Mucosa of descending colon (tissue), 3 donors: ENCODE results near the gene GREB1. TPM values are rescaled to one million over a fixed set of nuclear protein-coding genes. Genes with fewer than 3 reads are reported as not detected.
A peak's percentile ranks its signal among the peaks of the same experiment; 100 is the strongest.

Experiments used
- ATAC-seq: fragments of 200-7000 bp; cut with Tn5 transposase; one replicate; pipeline ENCODE4 v1.9.1; 2020; ENCODE audit warnings: mild to moderate bottlenecking, moderate library complexity
- DNase-seq, 3 donors: peaks; one replicate each; pipeline ENCODE4 v3.0.0-alpha.2; 2020
- H3K36me3 ChIP-seq: fragments of 200-600 bp; one replicate; pipeline ENCODE4 v1.8.0; 2021; ENCODE audit warnings: low read depth, mild to moderate bottlenecking
- H3K4me1 ChIP-seq: fragments of 200-600 bp; one replicate; pipeline ENCODE4 v1.8.0; 2021; ENCODE audit warnings: low read depth, mild to moderate bottlenecking
- H3K4me3 ChIP-seq: fragments of 200-600 bp; one replicate; pipeline ENCODE4 v1.8.0; 2021; ENCODE audit warnings: mild to moderate bottlenecking
- H3K9me3 ChIP-seq: fragments of 200-600 bp; one replicate; pipeline ENCODE4 v1.8.0; 2021; ENCODE audit warnings: mild to moderate bottlenecking
- CTCF ChIP-seq: fragments of 200-600 bp; IDR thresholded peaks from one replicate; pipeline ENCODE4 v1.8.0; 2022; ENCODE audit warnings: antibody characterized with exemption, mild to moderate bottlenecking
- intact Hi-C, 2 donors: fragments of 100-400 bp; cut with DNase I in 1 of 2; cut with micrococcal nuclease in 1 of 2; formaldehyde crosslinking; loops; one replicate each; pipeline versions ENCODE4 v1.11.0 to v1.11.1; 2022; cut with DNase I, micrococcal nuclease
- total RNA-seq, 3 donors: library from RNA; stranded (reverse); fragmentation: NEBNext Ultra II Directional in 2 of 3; extraction: Animal tissue kit (Norgen Biotek cat#: 25700) in 2 of 3; gene quantifications; one replicate each; pipeline versions ENCODE4 v1.2.1 to v1.2.4, GENCODE V29; 2021 to 2023
- donor health status: DM: no; HTN: no; CAD: no; lungs with moderate emphysema.
- donor health status: DM: no; HTN: no; CAD: no.
- donor health status: DM: no; HTN: yes; CAD: no.

Gene GREB1
- total RNA-seq, 3 donors from 2014 or later: 1.4 to 2.5 (median 1.6) TPM

GRCh38 chr2:11677136-11678055 is 143.6 kb downstream of the GREB1 start:
- no peak overlapping the region for H3K4me3 ChIP-seq
- intact Hi-C loops: no loop called here
- no peak for ATAC-seq
- H3K4me1 ChIP-seq: no peaks in the 10 kb centered on the region
- no peak for TF ChIP-seq CTCF
- H3K36me3 ChIP-seq: no peaks in the 10 kb centered on the region
- no peaks in the 10 kb centered on the region for H3K9me3 ChIP-seq
- DNase-seq: no peak

- no peak for TF ChIP-seq CTCF
- Histone ChIP-seq H3K4me1 (no peaks in the 10 kb centered on the region), H3K4me3 (no peak overlapping the region), H3K36me3 (no peaks in the 10 kb centered on the region), H3K9me3 (no peaks in the 10 kb centered on the region)
- DNase-seq (no peak), ATAC-seq (no peak)
- intact Hi-C loops: no loop called here
Measured at GRCh38 chr2:11678306-11678960, 144.6 kb downstream of the GREB1 start.

DNA sequence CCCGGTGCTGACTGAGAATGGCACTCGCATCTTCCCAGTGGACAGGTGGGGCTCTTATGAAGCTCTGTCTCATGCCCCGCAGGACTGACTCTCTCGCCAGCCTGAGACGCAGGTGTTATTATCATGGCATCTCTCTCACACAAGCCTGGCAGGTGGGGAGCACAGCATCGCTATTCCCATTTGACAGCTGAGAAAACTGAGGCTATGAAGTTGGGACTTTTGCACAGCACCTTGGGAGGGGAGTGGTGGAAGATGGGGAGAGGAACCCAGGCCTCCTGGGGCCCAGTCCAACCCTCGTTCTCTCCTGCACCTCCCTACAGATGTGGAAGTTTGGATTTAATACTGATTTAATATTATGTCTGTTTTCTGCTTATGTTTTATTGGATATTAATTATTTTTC is 145.2 kb downstream of the GREB1 start:
- no peak for DNase-seq

DNA sequence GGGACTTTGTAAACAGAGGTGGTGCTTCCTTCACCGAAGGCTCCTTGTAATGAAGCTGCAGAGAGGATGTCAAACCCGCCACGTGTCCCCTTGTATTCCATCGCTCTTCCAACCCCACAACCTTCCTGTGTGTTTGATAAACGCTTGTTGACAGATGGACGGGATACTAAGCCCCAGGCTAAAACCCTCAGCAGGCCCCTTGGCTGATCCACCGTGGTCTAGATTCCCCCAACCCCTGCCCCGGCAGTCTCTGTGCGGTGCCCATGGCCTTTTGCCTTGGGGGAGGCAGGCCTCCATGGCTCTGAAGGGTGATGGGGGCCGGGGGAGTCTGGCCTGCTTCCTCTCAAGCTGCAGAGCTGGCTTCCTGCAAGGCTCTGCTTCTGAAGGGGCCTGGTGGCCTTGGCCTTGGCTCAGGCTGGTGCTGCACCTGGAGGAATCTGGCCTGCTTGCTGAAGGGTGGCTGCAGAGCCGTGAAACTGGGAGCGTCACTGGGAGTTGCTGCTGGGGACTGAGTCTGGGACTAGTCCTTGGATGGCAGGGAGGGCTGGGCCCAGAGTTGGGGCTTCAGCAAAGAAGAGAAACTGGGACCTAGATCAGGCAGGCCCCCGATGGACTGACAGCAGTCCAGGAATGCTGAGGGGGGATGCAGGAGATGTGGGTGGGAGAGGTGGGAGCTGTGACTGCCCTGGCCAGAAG is 145.8 kb downstream of the GREB1 start:
- no peak for DNase-seq
- no peaks in the 10 kb centered on the region for H3K36me3 ChIP-seq
- intact Hi-C loops: no loop called here
- H3K4me3 ChIP-seq: no peak overlapping the region
- no peak for TF ChIP-seq CTCF
- H3K9me3 ChIP-seq: no peaks in the 10 kb centered on the region
- no peak for ATAC-seq
- H3K4me1 ChIP-seq: no peaks in the 10 kb centered on the region

More for the DNA sequence above, 145.2 kb downstream of the GREB1 start:
- no peak for TF ChIP-seq CTCF
- intact Hi-C loops: no loop called here
- no peak overlapping the region for H3K4me3 ChIP-seq
- no peaks in the 10 kb centered on the region for H3K36me3 ChIP-seq
- no peaks in the 10 kb centered on the region for H3K4me1 ChIP-seq
- H3K9me3 ChIP-seq: no peaks in the 10 kb centered on the region
- no peak for ATAC-seq

- no peaks in the 10 kb centered on the region for H3K36me3 ChIP-seq
- DNase-seq (no peak), ATAC-seq (peak; percentile 17)
- H3K4me1 ChIP-seq: no peaks in the 10 kb centered on the region
- H3K9me3 ChIP-seq: no peaks in the 10 kb centered on the region
- intact Hi-C loops: no loop called here
- TF ChIP-seq CTCF: no peak
- no peak overlapping the region for H3K4me3 ChIP-seq
Measured at GRCh38 chr2:11680182-11680900, 146.5 kb downstream of the GREB1 start.
